GM18909 (cell line): ENCODE results near the gene DDAH1.
A peak's percentile ranks its signal among the peaks of the same experiment; 100 is the strongest.

ENCODE experiments used
- ATAC-seq: cut with Tn5 transposase; IDR thresholded peaks from one replicate; pipeline ENCODE4 v1.9.1; 2021; ENCODE audit warnings: mild to moderate bottlenecking; ENCODE audit not compliant: unreplicated experiment, poor library complexity

DDAH1 gene

DNA sequence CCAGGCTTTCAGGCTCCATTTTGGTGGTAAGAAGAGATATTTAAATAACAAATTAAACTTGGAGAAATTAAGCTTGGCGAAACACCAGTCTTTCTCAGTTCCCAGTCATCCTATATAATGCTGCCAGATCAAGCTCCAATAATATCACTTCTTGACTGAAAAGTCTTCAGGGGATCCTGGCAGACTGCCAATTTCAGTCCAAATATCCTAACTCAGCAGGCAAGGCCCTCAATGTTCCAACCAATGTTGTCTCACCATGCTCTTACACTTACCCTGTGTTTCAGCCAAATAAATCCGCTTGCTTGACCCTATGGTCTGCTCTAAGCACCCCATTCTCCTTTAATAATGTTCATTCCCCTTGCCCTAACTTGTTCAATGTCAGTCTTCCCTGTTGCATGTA, 148.6 kb downstream of the DDAH1 start:
- ATAC-seq: no peak

DNA sequence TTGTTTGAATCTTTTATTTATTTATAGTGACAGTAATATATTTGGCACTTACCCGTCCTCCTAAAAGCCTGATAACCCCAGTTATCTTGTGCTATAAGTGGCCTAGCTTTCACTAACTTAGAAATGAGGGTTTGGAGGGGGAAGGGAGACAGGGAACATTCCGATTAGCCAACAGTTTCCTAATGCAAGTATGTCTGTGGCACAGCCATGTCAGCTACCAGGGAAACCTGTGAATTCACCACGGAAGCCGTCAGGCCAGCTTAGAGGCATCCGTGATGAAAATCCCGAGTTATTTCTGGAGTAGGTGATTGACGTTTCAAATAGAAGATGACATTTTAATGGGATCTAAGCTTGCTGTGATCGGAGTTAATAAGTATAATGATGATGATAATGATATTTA, 149.2 kb downstream of the DDAH1 start:
- no peak for ATAC-seq

DNA sequence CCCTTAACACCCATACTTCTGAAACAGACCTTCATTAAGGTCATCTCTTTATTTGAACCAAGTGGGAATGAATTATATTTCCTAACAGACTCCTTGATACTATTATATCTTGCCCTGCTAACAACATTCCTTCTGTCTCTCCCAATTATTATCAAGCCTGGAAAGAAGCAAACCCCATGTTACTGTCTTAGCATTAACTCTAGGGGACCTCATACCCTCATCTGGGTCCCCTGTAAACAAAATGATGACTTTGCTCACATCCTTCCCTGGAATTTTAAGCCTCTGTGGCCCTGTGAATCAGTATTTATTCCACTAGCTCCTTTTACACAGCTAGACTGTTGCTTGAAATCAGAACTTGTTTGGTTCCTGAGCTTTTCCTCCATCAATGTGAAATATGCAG, 150.2 kb downstream of the DDAH1 start:
- ATAC-seq: no peak

DNA sequence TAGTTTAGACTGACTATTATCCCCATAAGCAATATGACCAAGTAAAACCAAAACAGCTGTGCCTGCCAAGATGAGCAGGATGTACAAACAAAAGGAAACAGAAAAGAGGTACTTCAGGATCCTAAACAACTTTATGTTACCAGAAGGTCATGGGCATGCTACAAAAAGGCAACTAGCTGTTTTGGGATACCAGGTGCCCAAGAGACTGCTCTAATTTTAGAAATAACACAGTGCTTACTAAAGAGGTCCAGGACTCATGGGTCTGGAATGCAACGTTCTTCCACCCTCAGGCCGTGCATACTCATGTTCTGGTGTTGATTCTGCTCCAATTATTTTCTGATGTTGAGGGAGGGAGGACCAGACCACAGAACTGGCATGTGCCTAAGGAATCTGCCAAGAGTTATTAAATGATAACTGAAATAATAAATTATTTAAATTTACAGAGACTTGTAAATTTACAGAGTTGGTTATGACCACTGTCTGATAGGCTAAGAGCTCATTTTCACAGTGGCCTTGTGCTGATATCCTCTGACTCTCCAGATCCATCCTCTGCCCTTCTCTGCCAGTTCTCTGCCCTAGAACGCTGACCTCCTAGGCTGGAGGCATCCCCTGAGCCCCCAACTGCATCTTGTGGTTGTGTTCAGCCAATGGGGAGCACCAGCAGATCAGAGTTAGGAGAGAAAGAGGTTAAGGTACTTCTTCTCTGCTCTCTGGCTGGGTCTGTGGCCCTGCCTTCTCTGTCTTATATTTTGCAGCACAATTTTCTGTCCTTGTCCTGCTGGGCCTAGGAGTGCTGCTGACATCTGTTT, 150.9 kb downstream of the DDAH1 start:
- ATAC-seq: no peak

DNA sequence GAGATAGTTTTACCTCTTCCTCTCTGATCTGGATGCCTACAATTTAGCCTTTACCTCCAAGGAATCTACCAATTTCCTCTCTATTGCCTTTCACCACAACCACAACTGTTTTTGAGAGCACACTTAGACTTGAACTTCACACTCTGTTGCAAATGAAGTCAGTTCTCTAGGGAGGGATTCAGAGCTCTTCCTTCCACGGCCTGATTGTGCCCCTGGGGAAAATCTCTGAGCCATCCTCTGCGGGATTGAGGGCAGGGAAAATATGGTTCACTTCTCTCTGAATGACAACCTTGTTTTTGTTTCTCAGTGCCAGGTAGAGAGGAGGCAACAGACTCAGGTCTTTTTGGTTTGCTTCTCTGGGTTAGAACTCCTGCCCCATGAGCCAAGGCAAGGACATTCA, 153.1 kb downstream of the DDAH1 start:
- ATAC-seq: no peak

DNA sequence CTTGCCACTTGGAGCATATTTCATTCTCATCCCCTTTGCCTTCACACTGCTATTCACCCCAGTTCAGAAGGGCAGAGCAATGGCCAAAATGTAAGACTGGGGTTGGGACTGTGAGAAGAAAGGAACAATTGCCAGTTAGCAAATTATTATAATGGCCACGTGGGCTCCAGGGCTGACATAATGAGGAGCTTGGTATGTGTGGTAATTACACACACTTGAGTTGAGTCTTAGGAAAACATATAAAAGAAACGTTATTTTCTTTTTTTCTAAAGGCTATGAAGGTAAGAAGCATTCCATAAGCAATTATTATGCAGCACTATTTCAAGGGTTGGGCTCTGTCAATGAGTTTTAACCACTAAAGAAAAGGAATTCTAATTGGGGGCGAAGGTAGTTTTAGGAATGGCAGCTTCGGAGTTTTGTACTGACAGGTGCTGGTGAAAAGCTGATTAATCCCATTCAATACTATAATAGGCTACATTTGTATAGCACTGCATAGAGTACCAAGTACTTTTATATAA, 156.1 kb downstream of the DDAH1 start:
- no peak for ATAC-seq

DNA sequence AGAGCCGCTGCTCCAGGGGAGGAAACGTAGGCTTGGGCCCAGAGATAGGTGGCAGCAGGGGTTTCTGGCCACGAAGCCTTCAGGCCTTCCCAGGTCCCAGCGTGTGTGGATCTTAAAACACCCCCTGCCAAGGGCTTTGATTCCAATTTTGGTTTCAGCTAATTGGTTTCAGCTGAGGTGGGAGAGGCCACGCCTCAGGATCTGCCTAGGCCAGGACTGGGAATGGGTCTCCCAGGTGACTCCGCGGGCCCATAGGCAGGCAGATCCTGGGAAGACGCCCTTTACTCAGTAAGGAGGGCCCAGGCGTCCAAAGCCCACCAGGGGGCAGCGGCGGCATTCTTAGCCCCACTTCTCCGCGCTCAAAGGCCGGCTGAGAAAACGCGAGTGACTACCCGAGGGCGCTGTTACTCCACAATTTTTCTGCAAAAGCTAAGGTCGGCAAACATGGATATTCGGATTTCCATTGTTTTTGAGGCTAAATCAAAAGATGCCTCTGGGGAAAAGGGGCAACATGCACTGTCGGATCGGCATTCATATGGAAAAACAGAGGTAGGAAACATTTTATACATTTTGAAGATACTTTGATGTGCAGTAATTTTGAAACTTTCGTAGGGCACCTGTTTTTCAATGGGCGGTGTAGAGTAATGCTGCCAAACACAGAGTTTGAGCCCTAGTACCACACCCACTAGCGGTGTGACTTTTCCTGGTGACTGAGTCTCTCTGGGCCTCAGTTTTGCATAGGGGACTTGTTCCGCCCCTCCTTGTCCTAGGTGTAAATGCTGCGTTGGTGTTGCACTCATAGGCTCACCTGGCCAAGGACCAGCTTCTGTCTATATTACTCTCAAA, 156.7 kb downstream of the DDAH1 start:
- ATAC-seq: peak; percentile 96

DNA sequence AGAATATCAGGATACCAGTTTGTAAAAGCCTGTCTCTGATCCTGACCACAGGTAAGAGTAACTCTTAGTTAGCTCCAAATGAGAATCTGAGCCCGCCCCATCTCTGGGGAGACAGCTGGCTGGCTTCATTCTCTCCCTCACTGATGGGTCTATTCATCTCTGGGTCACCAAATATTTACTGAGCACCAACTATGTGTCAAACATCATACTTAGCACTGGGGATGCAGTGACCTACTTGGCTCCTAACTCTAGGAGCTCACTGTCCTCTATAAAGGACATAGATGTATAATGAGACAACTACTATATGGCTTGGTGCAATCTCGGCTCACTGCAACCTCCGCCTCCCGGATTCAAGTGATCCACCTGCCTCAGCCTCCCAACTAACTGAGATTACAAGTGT, 158.7 kb downstream of the DDAH1 start:
- ATAC-seq: no peak

DNA sequence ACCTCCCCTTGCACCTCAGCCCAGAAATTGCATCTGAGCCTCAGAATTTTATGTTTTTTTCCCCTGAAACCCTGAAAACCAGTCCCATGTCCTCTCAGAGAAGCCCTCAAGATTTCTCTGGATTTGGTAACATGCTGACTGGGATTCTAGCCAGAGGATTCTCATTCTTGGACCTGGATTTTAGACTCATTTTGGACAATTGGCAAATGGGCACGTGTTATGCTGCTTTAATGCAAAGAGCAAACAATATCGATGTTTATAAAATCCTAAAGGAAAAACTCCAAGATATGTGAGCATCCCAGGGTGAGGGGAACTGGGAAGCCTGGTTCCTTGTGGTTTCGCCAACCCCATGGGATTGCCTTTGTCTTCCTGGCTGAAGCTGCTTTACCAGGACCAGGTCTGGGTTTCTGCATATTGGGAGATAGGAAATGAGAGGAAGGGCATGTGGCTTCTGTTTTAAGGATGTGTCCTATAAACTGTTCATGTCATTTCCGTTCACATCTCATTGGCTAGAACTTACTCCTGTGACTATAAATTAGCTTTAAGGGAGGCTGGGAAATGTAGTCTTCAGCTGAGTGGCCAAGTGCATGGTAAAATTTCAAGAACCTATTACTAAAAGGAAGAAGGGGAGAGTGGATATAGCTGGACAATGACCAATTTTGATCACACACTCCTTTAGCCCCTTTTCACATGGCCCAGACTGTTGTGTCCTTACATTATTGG, 161.4 kb downstream of the DDAH1 start:
- ATAC-seq: no peak

DNA sequence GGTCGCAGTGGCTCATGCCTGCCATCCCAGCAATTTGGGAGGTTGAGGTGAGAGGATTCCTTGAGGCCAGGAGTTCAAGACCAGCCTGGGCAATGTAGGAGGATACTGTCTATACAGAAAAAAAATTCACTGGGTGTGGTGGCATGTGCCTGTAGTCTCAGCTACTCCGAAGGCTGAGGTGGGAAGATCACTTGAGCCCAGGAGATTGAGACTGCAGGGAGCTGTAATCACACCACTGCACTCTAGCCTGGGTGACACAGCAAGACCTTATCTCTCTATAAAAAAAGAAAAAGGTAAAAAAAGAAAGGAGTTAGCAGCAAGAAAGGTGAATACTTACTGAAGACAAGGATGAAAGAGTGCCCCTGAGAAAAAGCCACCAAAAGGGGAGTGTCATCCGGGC, 164.8 kb downstream of the DDAH1 start:
- no peak for ATAC-seq

DNA sequence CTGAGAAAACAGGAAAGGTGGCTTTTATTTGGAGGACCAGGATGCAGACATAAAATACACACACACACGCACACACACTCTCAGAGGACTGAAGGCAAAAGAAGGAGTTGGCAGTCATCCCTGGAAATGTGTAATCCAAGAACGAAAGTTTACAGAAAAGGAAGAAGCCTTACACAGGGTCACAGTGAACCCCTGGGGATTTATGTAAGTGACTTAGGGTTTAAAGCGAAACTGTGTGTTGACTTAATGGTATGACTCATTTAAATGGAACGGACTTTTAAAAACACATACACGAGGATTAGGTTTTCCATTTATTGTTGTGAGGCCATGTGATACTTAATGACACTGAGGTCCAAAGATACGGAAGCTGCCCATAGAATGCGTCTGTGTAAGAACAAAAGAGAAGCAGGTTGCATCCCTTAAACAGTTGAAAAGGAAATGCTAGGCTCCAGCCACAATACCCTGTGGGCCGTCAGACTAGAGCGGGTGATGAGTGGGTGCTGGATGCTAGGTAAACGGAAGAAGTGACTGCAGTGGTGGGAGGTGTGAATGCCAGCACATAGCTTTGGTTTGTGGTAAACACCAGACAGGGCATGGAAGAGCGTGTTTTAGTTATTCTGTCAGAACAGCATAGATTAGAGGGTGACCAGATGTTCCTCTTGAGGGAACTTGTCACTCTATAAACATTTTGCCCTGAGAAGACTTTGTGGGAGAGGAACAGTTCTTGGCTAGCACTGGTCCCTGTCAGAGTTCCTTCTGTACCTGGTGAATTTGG, 166.9 kb downstream of the DDAH1 start:
- ATAC-seq: peak; percentile 96

DNA sequence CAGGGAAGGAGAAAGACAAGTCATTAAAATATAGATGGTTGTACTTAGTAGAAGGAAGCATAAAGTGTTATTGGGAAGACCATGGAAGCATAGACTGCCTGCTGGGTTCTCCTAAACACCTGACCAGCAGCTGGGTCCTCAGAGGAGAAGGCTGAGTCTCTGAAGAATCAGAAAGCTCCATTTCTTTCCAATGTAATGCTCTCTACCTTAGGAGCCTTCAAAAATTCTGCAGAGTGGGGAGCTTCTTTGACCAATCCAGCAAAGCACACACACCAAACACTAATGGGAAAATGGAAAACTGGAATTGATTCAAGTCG, 167.5 kb downstream of the DDAH1 start:
- no peak for ATAC-seq

DNA sequence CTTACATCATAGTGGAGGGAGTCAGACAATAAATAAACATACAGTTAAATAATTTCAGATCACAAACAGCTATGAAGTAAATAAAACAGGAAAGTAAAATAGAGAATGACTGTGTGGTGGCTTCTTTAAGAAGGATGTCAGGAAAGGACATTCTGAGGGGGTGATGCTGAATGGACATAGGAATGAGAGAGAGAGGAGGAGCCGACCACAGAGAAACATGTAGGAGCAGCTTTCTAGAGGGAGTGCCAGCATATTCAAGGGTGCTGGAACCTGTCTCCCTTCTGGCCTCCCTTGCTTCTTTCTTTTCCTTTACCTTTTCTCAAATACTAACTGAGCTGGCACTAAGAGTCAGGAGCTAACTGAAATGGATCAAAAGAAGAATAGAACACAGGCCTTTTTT, 168.0 kb downstream of the DDAH1 start:
- no peak for ATAC-seq

DNA sequence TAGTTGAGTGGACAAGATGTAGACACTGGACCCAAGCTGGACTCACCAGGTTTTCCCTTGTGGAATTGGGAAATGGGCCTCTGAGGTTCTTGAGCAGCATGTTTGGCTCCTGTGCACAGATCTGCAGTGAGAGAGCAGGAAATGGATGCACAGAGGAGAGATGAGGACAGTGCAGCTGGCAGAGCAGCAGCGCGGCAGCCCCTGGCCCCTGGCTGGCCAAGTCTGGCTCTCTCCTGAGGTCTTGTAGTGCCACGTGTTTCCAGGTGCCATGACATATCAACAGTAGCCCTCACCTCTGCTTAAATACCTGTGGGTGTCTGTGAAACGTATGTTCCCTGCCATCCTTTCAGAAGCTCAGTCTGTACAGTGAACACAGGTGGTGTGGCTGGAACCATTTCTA, 169.3 kb downstream of the DDAH1 start:
- ATAC-seq: no peak

DNA sequence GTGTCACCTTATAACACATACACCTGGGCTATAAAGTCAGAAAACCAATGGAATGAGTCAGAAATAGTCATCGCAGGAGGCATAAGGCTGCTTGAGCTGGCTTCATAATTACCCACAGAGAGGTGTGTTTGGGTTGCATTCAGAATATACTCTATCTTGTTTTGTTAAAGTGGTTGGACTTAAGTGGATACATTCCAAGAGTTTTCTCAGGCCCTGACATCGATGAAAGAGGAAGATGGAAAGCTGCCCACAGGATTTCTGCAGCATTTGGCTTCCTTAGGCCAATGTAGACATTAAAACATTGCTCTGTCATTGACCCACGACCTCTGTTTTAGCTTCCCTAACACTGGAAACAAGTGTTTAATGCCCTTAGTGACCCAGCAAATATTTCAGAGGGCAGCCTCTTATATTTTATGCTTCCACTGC, 169.9 kb downstream of the DDAH1 start:
- ATAC-seq: no peak

DNA sequence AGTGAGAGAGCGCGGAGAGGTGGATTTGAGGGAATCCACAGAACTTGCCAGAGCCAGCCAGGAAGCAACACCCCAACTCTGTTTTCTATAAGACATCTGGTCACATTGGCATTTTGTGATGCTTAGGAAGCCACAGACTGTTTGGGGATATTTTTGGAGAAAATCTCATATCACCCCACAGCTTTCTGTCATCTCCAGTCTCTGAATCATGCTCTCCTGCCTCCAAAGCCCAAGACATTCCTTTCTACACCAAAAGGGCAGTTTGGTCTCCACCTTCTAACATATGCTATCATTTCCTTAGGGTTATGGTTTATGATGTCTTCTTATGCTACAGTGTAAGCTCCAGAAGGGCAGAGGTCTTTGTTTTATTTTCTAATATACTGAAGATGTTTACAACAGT, 174.1 kb downstream of the DDAH1 start:
- ATAC-seq: no peak

DNA sequence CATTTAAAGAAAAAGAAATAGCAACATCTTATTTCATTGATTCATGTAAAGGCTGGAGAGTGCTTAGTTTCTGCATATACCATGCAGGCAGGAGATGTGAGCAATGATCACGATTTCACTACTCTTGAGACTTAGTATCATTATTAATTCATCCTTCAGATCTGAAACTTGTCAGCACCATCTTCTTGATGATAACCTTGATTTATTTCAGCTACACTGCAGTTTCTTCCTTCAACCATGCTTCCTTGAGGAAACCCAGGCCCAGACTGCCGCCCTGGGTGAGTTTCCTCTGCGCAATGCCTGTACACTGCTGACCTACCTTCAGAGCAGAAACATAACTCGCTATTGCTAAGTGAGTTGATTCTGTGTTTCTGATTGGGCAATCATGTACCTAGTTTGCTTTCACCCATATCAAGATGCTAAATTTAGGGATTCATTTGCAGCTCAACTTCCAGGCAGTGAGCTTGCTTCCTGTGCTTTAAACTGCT, 175.1 kb downstream of the DDAH1 start:
- ATAC-seq: peak; percentile 51

DNA sequence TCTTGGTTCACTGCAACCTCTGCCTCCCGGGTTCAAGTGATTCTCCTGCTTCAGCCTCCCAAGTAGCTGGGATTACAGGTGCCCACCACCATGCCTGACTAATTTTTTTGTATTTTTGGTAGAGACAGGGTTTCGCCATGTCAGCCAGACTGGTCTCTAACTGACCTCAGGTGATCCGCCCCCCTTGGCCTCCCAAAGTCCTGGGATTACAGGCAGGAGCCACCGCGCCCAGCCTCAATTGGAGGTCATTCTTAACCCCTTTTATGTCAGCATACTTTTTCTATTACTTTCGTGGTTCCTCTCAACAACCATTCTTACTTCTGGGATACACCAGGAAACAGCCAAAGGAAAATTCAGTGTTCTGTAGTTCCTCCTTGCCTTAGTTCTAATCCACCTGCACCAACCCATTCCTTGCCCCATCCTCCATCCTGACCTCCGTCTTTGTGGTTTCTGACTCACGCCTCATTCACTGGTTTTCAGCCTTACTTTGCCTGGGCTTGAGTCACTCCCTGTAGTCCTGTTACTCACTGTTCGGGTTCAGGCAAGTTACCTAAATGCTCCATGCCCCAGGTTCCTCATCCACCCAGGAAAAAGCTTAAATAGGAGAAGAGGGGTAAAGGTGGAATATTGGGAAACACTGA, 175.6 kb downstream of the DDAH1 start:
- peak; percentile 25 for ATAC-seq

DNA sequence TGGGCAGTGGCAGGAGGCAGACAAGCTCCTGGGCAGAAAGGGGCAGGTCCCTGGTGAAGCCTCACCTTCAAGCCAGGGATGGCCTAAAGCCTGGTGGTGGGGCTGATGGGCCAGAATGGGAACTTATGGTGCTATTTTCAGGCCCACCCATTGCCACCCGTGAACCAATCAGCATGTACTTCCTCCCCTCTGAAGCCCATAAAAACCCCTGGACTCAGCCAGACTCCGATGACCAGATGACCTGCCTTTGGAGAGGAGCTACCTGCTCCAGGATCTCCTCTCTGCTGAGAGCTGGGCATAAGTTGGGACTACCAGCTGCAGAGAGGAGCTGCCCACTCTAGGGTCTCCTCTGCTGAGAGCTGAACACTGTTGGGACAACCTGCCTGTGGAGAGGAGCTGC, 180.8 kb downstream of the DDAH1 start:
- ATAC-seq: no peak
